DLD1 (cell line): ENCODE results near the gene KRTAP10-6.
"Not testable (repeated sequence)": the region's sequence is repeated elsewhere in the genome, so short reads cannot be mapped to it uniquely, and the experiment has no call there.

Source experiments
- in situ Hi-C: cut with HindIII; loops from 2 replicates; pipeline ENCODE4 v1.10.0; 2017; ENCODE audit warnings: low sequenced_read_pairs

KRTAP10-6 gene

GRCh38 chr21:44579833-44580144 lies 12.5 kb downstream of the KRTAP10-6 start:
- in situ Hi-C loops = no loop called here

- in situ Hi-C loops = no loop called here
These were observed 13.1 kb downstream of the KRTAP10-6 start for GRCh38 chr21:44579056-44579832.

- in situ Hi-C loops = no loop called here
These were observed 13.8 kb downstream of the KRTAP10-6 start for GRCh38 chr21:44578371-44579055.

- in situ Hi-C loops = no loop called here
These were observed 16.3 kb downstream of the KRTAP10-6 start for GRCh38 chr21:44576025-44576420.

GRCh38 chr21:44575307-44576024 lies 16.8 kb downstream of the KRTAP10-6 start:
- in situ Hi-C loops = no loop called here

- in situ Hi-C loops = no loop called here
These were observed 17.6 kb downstream of the KRTAP10-6 start for GRCh38 chr21:44574457-44575306.

- in situ Hi-C loops = not testable (repeated sequence)
These were observed 18.5 kb downstream of the KRTAP10-6 start, which contains the start of gene KRTAP10-4 for GRCh38 chr21:44573630-44574456. Gene KRTAP10-4, plus strand, starts transcription at chr21:44573729. Its CDS starts 30 bp downstream, at chr21:44573759.

GRCh38 chr21:44572959-44573583 lies 19.2 kb downstream of the KRTAP10-6 start:
- in situ Hi-C loops = no loop called here

- in situ Hi-C loops = no loop called here
These were observed 20.2 kb downstream of the KRTAP10-6 start for GRCh38 chr21:44571844-44572782.

GRCh38 chr21:44571296-44571695 lies 21.0 kb downstream of the KRTAP10-6 start:
- in situ Hi-C loops = no loop called here

GRCh38 chr21:44569861-44570517 lies 22.3 kb downstream of the KRTAP10-6 start:
- in situ Hi-C loops = no loop called here

GRCh38 chr21:44568667-44569556 lies 23.4 kb downstream of the KRTAP10-6 start:
- in situ Hi-C loops = no loop called here

GRCh38 chr21:44568261-44568660 lies 24.0 kb downstream of the KRTAP10-6 start:
- in situ Hi-C loops = no loop called here

GRCh38 chr21:44567481-44568171 lies 24.7 kb downstream of the KRTAP10-6 start:
- in situ Hi-C loops = no loop called here

GRCh38 chr21:44566403-44566802 lies 25.9 kb downstream of the KRTAP10-6 start:
- in situ Hi-C loops = no loop called here

- in situ Hi-C loops = no loop called here
These were observed 27.3 kb downstream of the KRTAP10-6 start for GRCh38 chr21:44564886-44565598.
